Liver (tissue), 10 donors: ENCODE measurements around the gene BRAT1. TPM values are rescaled to one million over a fixed set of nuclear protein-coding genes. Genes with fewer than 3 reads are reported as not detected.

Source experiments
- DNase-seq: peaks from one replicate; pipeline ENCODE4 v3.0.0-alpha.2; 2017; ENCODE audit warnings: low spot score
- H3K27ac ChIP-seq, 2 donors: one replicate each; pipeline ENCODE4 v1.7.0; 2013; ENCODE audit warnings: inconsistent platforms in 2 of 2, low read length in 2 of 2, control low read depth in 1 of 2, low read depth in 1 of 2, mild to moderate bottlenecking in 1 of 2
- H3K27me3 ChIP-seq, 4 donors: one replicate each; pipeline versions ENCODE4 v1.6.1 to v1.7.0; 2013; ENCODE audit warnings: low read length in 3 of 4, inconsistent platforms in 1 of 4, mild to moderate bottlenecking in 1 of 4, moderate library complexity in 1 of 4; ENCODE audit not compliant: control insufficient read depth in 4 of 4, insufficient read depth in 4 of 4
- H3K36me3 ChIP-seq, 4 donors: one replicate each; pipeline versions ENCODE4 v1.6.1 to v1.7.0; 2013; ENCODE audit warnings: low read length in 3 of 4, mild to moderate bottlenecking in 3 of 4, low read depth in 1 of 4, moderate library complexity in 1 of 4; ENCODE audit not compliant: control insufficient read depth in 4 of 4, insufficient read depth in 3 of 4
- H3K4me1 ChIP-seq, 4 donors: one replicate each; pipeline versions ENCODE4 v1.6.1 to v1.7.0; 2013; ENCODE audit warnings: low read length in 3 of 4, mild to moderate bottlenecking in 3 of 4, moderate library complexity in 1 of 4; ENCODE audit not compliant: control insufficient read depth in 4 of 4, insufficient read depth in 4 of 4
- H3K4me3 ChIP-seq, 3 donors: one replicate each; pipeline versions ENCODE4 v1.6.1 to v1.7.0; 2013; ENCODE audit warnings: low read length in 3 of 3, control low read depth in 1 of 3, low read depth in 1 of 3, mild to moderate bottlenecking in 1 of 3
- H3K9ac ChIP-seq, 2 donors: one replicate each; pipeline ENCODE4 v1.7.0; 2013; ENCODE audit warnings: low read length in 2 of 2, mild to moderate bottlenecking in 2 of 2, moderate library complexity in 2 of 2, control low read depth in 1 of 2, low read depth in 1 of 2
- H3K9me3 ChIP-seq, 4 donors: one replicate each; pipeline versions ENCODE4 v1.6.1 to v1.7.0; 2013; ENCODE audit warnings: low read length in 3 of 4; ENCODE audit not compliant: control insufficient read depth in 4 of 4
- ATF3 ChIP-seq: IDR thresholded peaks from 2 replicates; pipeline ENCODE4 v1.6.1; 2016; ENCODE audit warnings: antibody characterized with exemption
- CTCF ChIP-seq: fragments of 150-350 bp; IDR thresholded peaks from 2 replicates; pipeline ENCODE4 v1.5.1; 2017; ENCODE audit warnings: improper control_type of control experiment, low read depth, low read length; ENCODE audit not compliant: missing input control
- EGR1 ChIP-seq, 2 donors: IDR thresholded peaks; 2 replicates each; pipeline ENCODE4 v1.6.1; 2016 to 2018; ENCODE audit warnings: antibody characterized with exemption in 2 of 2, low read depth in 2 of 2
- FOXA1 ChIP-seq: IDR thresholded peaks from 2 replicates; pipeline ENCODE4 v1.6.1; 2016; ENCODE audit warnings: antibody characterized with exemption
- FOXA2 ChIP-seq: IDR thresholded peaks from 2 replicates; pipeline ENCODE4 v1.6.1; 2016; ENCODE audit warnings: antibody characterized with exemption
- GABPA ChIP-seq, 2 donors: IDR thresholded peaks in 1 of 2; conservative IDR thresholded peaks in 1 of 2; 2 replicates each; pipeline ENCODE4 v1.6.1; 2016; ENCODE audit warnings: antibody characterized with exemption in 2 of 2, mild to moderate bottlenecking in 1 of 2, moderate library complexity in 1 of 2
- HNF4A ChIP-seq, 2 donors: conservative IDR thresholded peaks; 2 replicates each; pipeline ENCODE4 v1.6.1; 2016; ENCODE audit warnings: antibody characterized with exemption in 2 of 2, mild to moderate bottlenecking in 2 of 2
- HNF4G ChIP-seq: IDR thresholded peaks from 2 replicates; pipeline ENCODE4 v1.6.1; 2016; ENCODE audit warnings: antibody characterized with exemption
- JUND ChIP-seq, 2 donors: IDR thresholded peaks; 2 replicates each; pipeline ENCODE4 v1.6.1; 2016; ENCODE audit warnings: antibody characterized with exemption in 2 of 2
- MAX ChIP-seq: IDR thresholded peaks from 2 replicates; pipeline ENCODE4 v1.6.1; 2016; ENCODE audit warnings: antibody characterized with exemption
- NR2F2 ChIP-seq: IDR thresholded peaks from 2 replicates; pipeline ENCODE4 v1.6.1; 2016; ENCODE audit warnings: antibody characterized with exemption
- RAD21 ChIP-seq, 2 donors: IDR thresholded peaks; 2 replicates each; pipeline ENCODE4 v1.6.1; 2016; ENCODE audit warnings: antibody characterized with exemption in 2 of 2, mild to moderate bottlenecking in 2 of 2
- REST ChIP-seq: IDR thresholded peaks from 2 replicates; pipeline ENCODE4 v1.6.1; 2016; ENCODE audit warnings: antibody characterized with exemption, mild to moderate bottlenecking
- RXRA ChIP-seq, 2 donors: IDR thresholded peaks; 2 replicates each; pipeline ENCODE4 v1.6.1; 2017 to 2018; ENCODE audit warnings: antibody characterized with exemption in 2 of 2, mild to moderate bottlenecking in 1 of 2
- SP1 ChIP-seq: IDR thresholded peaks from 2 replicates; pipeline ENCODE4 v1.6.1; 2018; ENCODE audit warnings: antibody characterized with exemption, mild to moderate bottlenecking
- TAF1 ChIP-seq: conservative IDR thresholded peaks from 2 replicates; pipeline ENCODE4 v1.6.1; 2016; ENCODE audit warnings: antibody characterized with exemption, mild to moderate bottlenecking
- YY1 ChIP-seq: IDR thresholded peaks from 2 replicates; pipeline ENCODE4 v1.6.1; 2016; ENCODE audit warnings: antibody characterized with exemption, mild to moderate bottlenecking
- ZBTB33 ChIP-seq: IDR thresholded peaks from 2 replicates; pipeline ENCODE4 v1.6.1; 2016; ENCODE audit warnings: antibody characterized with exemption
- WGBS: extraction: QIAGEN DNeasy Blood & Tissue Kit; methylation state at CpG from one replicate; pipeline ENCODE4 v1.1.7; 2013; 5-methylcytosine and 5-hydroxymethylcytosine counted together
- polyA plus RNA-seq, 2 donors: library from polyadenylated mRNA; stranded (reverse) in 1 of 2; unstranded in 1 of 2; fragments of 200-250 nt in 1 of 2; fragments of >200 nt in 1 of 2; fragmentation: Nextera tagmentation in 1 of 2; extraction: Ambion mirVana in 1 of 2; gene quantifications; one replicate each; pipeline versions ENCODE4 v1.2.1 to v1.2.3, GENCODE V29; 2013 to 2015
- small RNA-seq: library from RNA; depleted of rRNA; stranded (forward); fragments of <200 nt; gene quantifications from one replicate; pipeline ENCODE3, GENCODE V24; 2014
- total RNA-seq, 2 donors: library from RNA; depleted of rRNA; stranded (reverse); fragments of >200 nt; gene quantifications; one replicate each; pipeline ENCODE4 v1.2.3, GENCODE V29; 2014
- donor health status: healthy.
- donor health status: healthy.
- donor health status: healthy.
- donor health status: healthy.
- donor health status: healthy.

The BRAT1 gene
- total and polyA plus RNA-seq, 4 donors, result 10.0 to 20.7 (median 16.7) TPM

GRCh38 chr7:2488272-2488645 is 67.1 kb downstream of the BRAT1 start:
- H3K27ac ChIP-seq, result no peak overlapping the region
- TF ChIP-seq ZBTB33, result no peak
- no peak for TF ChIP-seq YY1
- no peak for TF ChIP-seq HNF4A (conservative IDR thresholded peaks at IDR 0.05)
- no peak for TF ChIP-seq MAX
- no peak for TF ChIP-seq ATF3
- TF ChIP-seq TAF1, result no peak
- TF ChIP-seq GABPA (IDR thresholded peaks at IDR 0.05 in 1 of 2, conservative IDR thresholded peaks at IDR 0.05 in 1 of 2), result no peak
- TF ChIP-seq HNF4G, result no peak
- no peak for TF ChIP-seq CTCF
- no peak for TF ChIP-seq FOXA2
- TF ChIP-seq SP1, result no peak
- no peak for TF ChIP-seq NR2F2
- TF ChIP-seq EGR1 (IDR thresholded peaks at IDR 0.05; ENCODE audit: low read depth in 2 of 2), result no peak
- no peak for TF ChIP-seq REST
- no peak for TF ChIP-seq RAD21 (IDR thresholded peaks at IDR 0.05)
- no peak for TF ChIP-seq FOXA1
- TF ChIP-seq JUND (IDR thresholded peaks at IDR 0.05), result no peak
- TF ChIP-seq RXRA (IDR thresholded peaks at IDR 0.05), result no peak
- DNase-seq, result no peak
- H3K9ac ChIP-seq, result no peak overlapping the region
- H3K9me3 ChIP-seq, result peaks cover 0 to 4% (median under 1%) of the 10 kb centered on the region in 4 donors
- peaks cover 0 to 7% (median 0%) of the 10 kb centered on the region in 4 donors for H3K4me1 ChIP-seq
- WGBS, result 76% methylated on average over 8 of the region's 8 CpGs
- H3K36me3 ChIP-seq, result no peaks in the 10 kb centered on the region
- no peak overlapping the region for H3K4me3 ChIP-seq
- no peaks in the 10 kb centered on the region for H3K27me3 ChIP-seq

Small RNA genes lying within 50 kb of the gene (small RNA-seq; reads per million reads assigned to genes)
- not detected for gene MIR4648

Other genes starting within 250 kb of the BRAT1 start
- 10 to 100 TPM; 10.7 to 20.8 TPM for gene SNX8, start 241.1 kb downstream of the BRAT1 start, total RNA-seq
- gene SNX8, start 241.1 kb downstream of the BRAT1 start, polyA plus RNA-seq, result 10 to 100 TPM in 1 of 2 donors, 1 to 10 TPM in 1; 8.7 to 19.0 TPM
- 10 to 100 TPM; 63.3 to 98.8 TPM for gene EIF3B, start 200.7 kb downstream of the BRAT1 start, total RNA-seq
- gene EIF3B, start 200.7 kb downstream of the BRAT1 start, polyA plus RNA-seq, result 10 to 100 TPM; 27.4 to 58.3 TPM
- 1 to 10 TPM; 3.2 to 5.9 TPM for gene CHST12, start 151.9 kb downstream of the BRAT1 start, total RNA-seq
- gene CHST12, start 151.9 kb downstream of the BRAT1 start, polyA plus RNA-seq, result 10 to 100 TPM in 1 of 2 donors, 1 to 10 TPM in 1; 4.5 to 11.9 TPM
- not detected for gene GRIFIN, start 79.1 kb downstream of the BRAT1 start, total RNA-seq
- not detected for gene GRIFIN, start 79.1 kb downstream of the BRAT1 start, polyA plus RNA-seq
- gene LFNG, start 35.8 kb downstream of the BRAT1 start, total RNA-seq, result 1 to 10 TPM; 2.8 to 2.9 TPM
- 1 to 10 TPM in 1 of 2 donors, under 1 TPM in 1; 0.22 to 2.4 TPM for gene LFNG, start 35.8 kb downstream of the BRAT1 start, polyA plus RNA-seq
- 1 to 10 TPM; 2.6 to 5.9 TPM for gene IQCE, start 3.5 kb upstream of the BRAT1 start, total RNA-seq
- gene IQCE, start 3.5 kb upstream of the BRAT1 start, polyA plus RNA-seq, result 1 to 10 TPM; 2.1 to 4.6 TPM
- gene TTYH3, start 76.5 kb upstream of the BRAT1 start, total RNA-seq, result 10 to 100 TPM; 16.7 to 18.1 TPM
- 10 to 100 TPM in 1 of 2 donors, 1 to 10 TPM in 1; 8.2 to 19.6 TPM for gene TTYH3, start 76.5 kb upstream of the BRAT1 start, polyA plus RNA-seq
- 1 to 10 TPM in 1 of 2 donors, not detected in 1; 1.3 TPM for gene AMZ1, start 132.7 kb upstream of the BRAT1 start, total RNA-seq
- 1 to 10 TPM in 1 of 2 donors, under 1 TPM in 1; 0.10 to 1.1 TPM for gene AMZ1, start 132.7 kb upstream of the BRAT1 start, polyA plus RNA-seq